CD4-positive, alpha-beta T cell (primary cell): ENCODE data around the gene C3. TPM values are rescaled to one million over a fixed set of nuclear protein-coding genes. Genes with fewer than 3 reads are reported as not detected.

Source experiments
- ATAC-seq: fragments of 200-7000 bp; cut with Tn5 transposase; one replicate; pipeline ENCODE4 v1.10.0; 2022; ENCODE audit warnings: mild to moderate bottlenecking; ENCODE audit not compliant: poor library complexity
- CTCF ChIA-PET: fragments of 350-600 bp; sonication (Branson Sonifier 250); formaldehyde crosslinking; loops from one replicate; lab custom pipeline; 2021; ENCODE audit warnings: antibody characterized with exemption, inconsistent platforms; lab: Charles Lee
- POLR2A ChIA-PET: fragments of 350-600 bp; sonication (Branson Sonifier 250); formaldehyde crosslinking; loops from one replicate; lab custom pipeline; 2021; ENCODE audit warnings: antibody characterized with exemption, inconsistent platforms; lab: Charles Lee
- DNase-seq, 14 experiments: peaks; one replicate each; pipeline ENCODE4 v3.0.0-alpha.2; 2013 to 2020; ENCODE audit warnings: mixed read lengths in 2 of 14
- H3K27ac ChIP-seq, 2 donors: one replicate each; pipeline versions ENCODE4 v1.5.1 to v1.7.0; 2013; ENCODE audit warnings: low read length in 2 of 2, low read depth in 1 of 2, mild to moderate bottlenecking in 1 of 2
- H3K27me3 ChIP-seq, 2 experiments: 1 replicate in 1 of 2; 2 replicates in 1 of 2; pipeline versions ENCODE4 v1.6.1 to v1.7.0; 2013; ENCODE audit warnings: low read length in 2 of 2, control low read depth in 1 of 2, mild to moderate bottlenecking in 1 of 2, moderate library complexity in 1 of 2; ENCODE audit not compliant: insufficient read depth in 2 of 2, control insufficient read depth in 1 of 2
- H3K36me3 ChIP-seq: one replicate; pipeline ENCODE4 v1.6.1; 2013; ENCODE audit warnings: low read length, control low read depth; ENCODE audit not compliant: insufficient read depth
- H3K4me1 ChIP-seq: one replicate; pipeline ENCODE4 v1.6.1; 2013; ENCODE audit warnings: low read length, control low read depth; ENCODE audit not compliant: insufficient read depth
- H3K4me3 ChIP-seq: one replicate; pipeline ENCODE4 v1.5.1; 2013; ENCODE audit warnings: mild to moderate bottlenecking, low read length, moderate library complexity
- H3K9me3 ChIP-seq, 2 experiments: 1 replicate in 1 of 2; 2 replicates in 1 of 2; pipeline versions ENCODE4 v1.6.1 to v1.7.0; 2013; ENCODE audit warnings: low read length in 2 of 2, mild to moderate bottlenecking in 2 of 2, control low read depth in 1 of 2, moderate library complexity in 1 of 2; ENCODE audit not compliant: control insufficient read depth in 1 of 2, insufficient read depth in 1 of 2
- H3K27ac Mint-ChIP-seq: one replicate; pipeline ENCODE4 v1.8.0; 2020; ENCODE audit warnings: mixed read lengths
- H3K27me3 Mint-ChIP-seq: one replicate; pipeline ENCODE4 v1.8.0; 2021; ENCODE audit warnings: mixed read lengths
- H3K36me3 Mint-ChIP-seq: one replicate; pipeline ENCODE4 v1.8.0; 2021; ENCODE audit warnings: low read depth, mixed read lengths
- H3K4me1 Mint-ChIP-seq: one replicate; pipeline ENCODE4 v1.8.0; 2021; ENCODE audit warnings: low read depth, mixed read lengths
- H3K4me3 Mint-ChIP-seq: one replicate; pipeline ENCODE4 v1.8.0; 2020; ENCODE audit warnings: mild to moderate bottlenecking, mixed read lengths
- H3K9me3 Mint-ChIP-seq: one replicate; pipeline ENCODE4 v1.8.0; 2020; ENCODE audit warnings: mixed read lengths
- intact Hi-C, 2 experiments: fragments of 100-400 bp; cut with DNase I in 1 of 2; cut with micrococcal nuclease in 1 of 2; formaldehyde crosslinking; loops; one replicate each; pipeline versions ENCODE4 v1.15.1 to v1.9.0; 2023 to 2025; cut with DNase I, micrococcal nuclease
- total RNA-seq, 174 experiments: library from RNA in 2 of 174; stranded (reverse) in 2 of 174; gene quantifications; one replicate each; pipeline ENCODE4 v1.2.3 and lab custom pipeline; 2021 to 2026
- TF ChIP-seq, protein P1 (sequence below): fragments of 200-600 bp; IDR thresholded peaks from one replicate; pipeline ENCODE4 v1.8.0; 2022; ENCODE audit warnings: antibody characterized with exemption, mild to moderate bottlenecking

C3 gene
- total RNA-seq, 2 experiments from 2014 or later, result 0.55 TPM; not detected in 1

DNA sequence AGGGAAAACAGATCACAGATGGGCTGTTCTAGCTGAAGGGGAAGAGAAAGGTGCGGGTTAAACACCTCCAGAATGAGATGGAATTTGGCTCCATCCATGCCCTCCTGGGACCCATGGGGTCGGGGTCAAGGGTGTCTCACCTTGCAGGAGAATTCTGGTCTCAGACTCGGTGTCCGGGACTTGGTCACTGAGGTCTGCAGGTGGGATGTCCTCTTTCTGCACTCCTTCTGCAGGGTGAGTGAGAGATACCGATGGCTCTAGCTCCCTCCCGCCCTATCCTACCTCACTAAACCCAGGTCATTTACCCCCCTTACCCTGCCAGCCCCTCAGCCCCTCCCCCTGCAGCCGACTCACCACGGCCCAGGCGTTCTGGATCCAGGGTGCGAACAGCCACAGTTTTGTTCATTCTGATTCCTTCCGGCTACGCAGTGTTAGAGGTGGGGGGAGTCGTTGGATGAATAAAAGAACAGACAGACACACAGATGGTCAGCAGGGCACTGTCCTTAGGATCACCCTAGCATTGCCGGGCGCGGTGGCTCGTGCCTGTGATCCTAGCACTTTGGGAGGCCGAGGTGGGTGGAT, 24.1 kb downstream of the C3 start:
- H3K4me3 Mint-ChIP-seq, result no peak overlapping the region
- CTCF ChIA-PET, result interaction anchor here (0.7 kb wide), 1 partner anchor 435 kb away, joined by 3 read pairs; no protein-coding TSS in a partner anchor
- H3K36me3 Mint-ChIP-seq, result no peaks in the 10 kb centered on the region
- peaks cover 0 to 2% of the 10 kb centered on the region in 2 experiments for H3K27me3 ChIP-seq
- H3K27ac Mint-ChIP-seq, result no peak overlapping the region
- H3K4me3 ChIP-seq, result no peak overlapping the region
- no peak overlapping the region for H3K27ac ChIP-seq
- no peaks in the 10 kb centered on the region for H3K36me3 ChIP-seq
- ATAC-seq (no peak), DNase-seq (no peak)
- H3K9me3 ChIP-seq, result peaks cover 0 to 9% of the 10 kb centered on the region in 2 experiments
- no peaks in the 10 kb centered on the region for H3K4me1 Mint-ChIP-seq
- no peaks in the 10 kb centered on the region for H3K9me3 Mint-ChIP-seq
- no peaks in the 10 kb centered on the region for H3K4me1 ChIP-seq
- TF ChIP-seq, protein P1, sequence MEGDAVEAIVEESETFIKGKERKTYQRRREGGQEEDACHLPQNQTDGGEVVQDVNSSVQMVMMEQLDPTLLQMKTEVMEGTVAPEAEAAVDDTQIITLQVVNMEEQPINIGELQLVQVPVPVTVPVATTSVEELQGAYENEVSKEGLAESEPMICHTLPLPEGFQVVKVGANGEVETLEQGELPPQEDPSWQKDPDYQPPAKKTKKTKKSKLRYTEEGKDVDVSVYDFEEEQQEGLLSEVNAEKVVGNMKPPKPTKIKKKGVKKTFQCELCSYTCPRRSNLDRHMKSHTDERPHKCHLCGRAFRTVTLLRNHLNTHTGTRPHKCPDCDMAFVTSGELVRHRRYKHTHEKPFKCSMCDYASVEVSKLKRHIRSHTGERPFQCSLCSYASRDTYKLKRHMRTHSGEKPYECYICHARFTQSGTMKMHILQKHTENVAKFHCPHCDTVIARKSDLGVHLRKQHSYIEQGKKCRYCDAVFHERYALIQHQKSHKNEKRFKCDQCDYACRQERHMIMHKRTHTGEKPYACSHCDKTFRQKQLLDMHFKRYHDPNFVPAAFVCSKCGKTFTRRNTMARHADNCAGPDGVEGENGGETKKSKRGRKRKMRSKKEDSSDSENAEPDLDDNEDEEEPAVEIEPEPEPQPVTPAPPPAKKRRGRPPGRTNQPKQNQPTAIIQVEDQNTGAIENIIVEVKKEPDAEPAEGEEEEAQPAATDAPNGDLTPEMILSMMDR, result no peak
- POLR2A ChIA-PET, result interaction anchor here (0.6 to 1.1 kb wide), 2 partner anchors 15 to 42 kb away, joined by 3 to 4 read pairs; no protein-coding TSS in a partner anchor
- intact Hi-C loops, result no loop called here
- no peaks in the 10 kb centered on the region for H3K27me3 Mint-ChIP-seq

DNA sequence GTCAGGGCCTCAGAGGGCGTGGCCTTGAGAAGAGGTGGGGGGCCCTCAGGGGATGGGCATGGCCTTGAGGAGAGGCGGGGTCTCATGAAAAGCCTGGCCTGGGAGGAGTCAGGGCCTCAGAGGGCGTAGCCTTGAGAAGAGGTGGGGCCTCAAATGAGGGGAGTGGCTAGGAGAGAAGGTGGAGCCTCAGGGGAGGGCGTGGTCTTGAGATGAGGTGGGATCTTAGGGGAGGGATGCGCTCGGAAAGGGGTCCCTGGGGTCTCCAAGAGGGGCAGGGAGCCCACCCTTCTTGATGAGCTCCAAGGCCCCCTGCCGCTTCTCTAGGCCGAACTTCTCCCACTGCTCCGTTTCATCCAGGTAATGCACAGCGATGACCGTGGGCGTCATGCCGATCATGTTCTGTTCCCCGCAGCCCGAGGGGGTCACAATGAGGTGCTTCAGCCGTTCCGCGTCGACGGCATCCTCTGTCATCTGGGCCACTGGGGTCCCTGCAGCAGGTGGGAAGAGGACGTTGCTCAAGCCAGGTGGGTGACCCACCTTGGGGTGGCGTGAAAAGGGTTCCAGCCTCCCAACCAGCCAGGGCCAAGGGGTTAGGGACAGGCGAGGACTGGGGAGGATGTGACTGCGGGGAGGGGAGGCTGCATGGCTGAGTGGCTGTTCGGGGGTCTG, 26.2 kb downstream of the C3 start:
- TF ChIP-seq, protein P1, result no peak
- H3K36me3 Mint-ChIP-seq, result no peaks in the 10 kb centered on the region
- Histone ChIP-seq H3K36me3 (no peaks in the 10 kb centered on the region), H3K9me3 (peaks cover 0 to 7% of the 10 kb centered on the region in 2 experiments), H3K27ac (no peak overlapping the region), H3K27me3 (peaks cover 0 to 2% of the 10 kb centered on the region in 2 experiments), H3K4me3 (no peak overlapping the region), H3K4me1 (no peaks in the 10 kb centered on the region)
- CTCF ChIA-PET, result no interaction called here
- ATAC-seq (no peak), DNase-seq (peak in 1 of 14 experiments; percentile 30)
- no peaks in the 10 kb centered on the region for H3K9me3 Mint-ChIP-seq
- no peak overlapping the region for H3K27ac Mint-ChIP-seq
- intact Hi-C loops, result no loop called here
- POLR2A ChIA-PET, result no interaction called here
- H3K4me3 Mint-ChIP-seq, result no peak overlapping the region
- no peaks in the 10 kb centered on the region for H3K27me3 Mint-ChIP-seq
- no peaks in the 10 kb centered on the region for H3K4me1 Mint-ChIP-seq

DNA sequence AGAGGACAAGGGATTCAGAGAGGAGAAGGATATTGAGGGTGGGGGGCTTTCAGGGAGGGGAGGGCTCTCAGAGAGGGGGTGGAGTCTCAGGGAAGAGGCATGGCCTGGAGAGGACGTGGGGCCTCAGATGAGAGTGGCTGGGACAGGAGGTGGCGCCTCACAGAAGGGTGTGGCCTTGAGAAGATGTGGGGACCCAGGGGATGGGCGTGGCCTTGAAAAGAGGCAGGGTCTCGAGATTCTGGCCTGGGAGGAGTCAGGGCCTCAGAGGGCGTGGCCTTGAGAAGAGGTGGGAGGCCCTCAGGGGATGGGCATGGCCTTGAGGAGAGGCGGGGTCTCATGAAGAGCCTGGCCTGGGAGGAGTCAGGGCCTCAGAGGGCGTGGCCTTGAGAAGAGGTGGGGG, 26.8 kb downstream of the C3 start:
- H3K4me1 ChIP-seq, result no peaks in the 10 kb centered on the region
- peaks cover 0 to 4% of the 10 kb centered on the region in 2 experiments for H3K9me3 ChIP-seq
- no peak for ATAC-seq
- no peak overlapping the region for H3K27ac ChIP-seq
- no peak overlapping the region for H3K4me3 ChIP-seq
- Mint-ChIP-seq H3K9me3 (no peaks in the 10 kb centered on the region), H3K36me3 (no peaks in the 10 kb centered on the region), H3K4me3 (no peak overlapping the region), H3K27me3 (no peaks in the 10 kb centered on the region), H3K4me1 (no peaks in the 10 kb centered on the region), H3K27ac (no peak overlapping the region)
- ChIA-PET CTCF (no interaction called here), POLR2A (no interaction called here)
- TF ChIP-seq, protein P1, result no peak
- H3K27me3 ChIP-seq, result peaks cover 0 to 2% of the 10 kb centered on the region in 2 experiments
- no peaks in the 10 kb centered on the region for H3K36me3 ChIP-seq
- intact Hi-C loops, result no loop called here
- peak in 1 of 14 experiments; percentile 25 for DNase-seq
